ENCODE data around the gene ZNF74. TPM values are rescaled to one million over a fixed set of nuclear protein-coding genes. Genes with fewer than 3 reads are reported as not detected.

The ZNF74 gene
- total and polyA plus RNA-seq, 2 donors (not counting 1 experiment from before 2014, with no cell fraction given), result 2.5 to 13.0 TPM

GRCh38 chr22:20412474-20413216 is 18.7 kb downstream of the ZNF74 start:
- H3K9ac ChIP-seq (ENCODE audit: insufficient read depth, low read length), result no peak overlapping the region
- H3K27ac ChIP-seq (ENCODE audit: insufficient read depth, low read length), result no peak overlapping the region
- no peaks in the 10 kb centered on the region for H3K36me3 ChIP-seq (ENCODE audit: control insufficient read depth, insufficient read depth, low read length)
- H3K4me1 ChIP-seq (ENCODE audit: control insufficient read depth, extremely low read depth, insufficient read depth, low read length), result no peaks in the 10 kb centered on the region
- H2AFZ ChIP-seq (ENCODE audit: low read length), result no peak overlapping the region
- H3K4me3 ChIP-seq (replicated peaks in 1 of 4; ENCODE audit: control extremely low read depth in 1 of 4, insufficient read depth in 1 of 4, low read depth in 3 of 4, low read length in 4 of 4), result no peak overlapping the region
- no peaks in the 10 kb centered on the region for H3K27me3 ChIP-seq (ENCODE audit: control insufficient read depth, insufficient read depth, low read length)
- H3K4me2 ChIP-seq (ENCODE audit: extremely low read depth, insufficient read depth, low read length), result no peak overlapping the region
- no peak for TF ChIP-seq CTCF (conservative IDR thresholded peaks at IDR 0.05 in 1 of 2, IDR thresholded peaks at IDR 0.05 in 1 of 2; ENCODE audit: low read depth in 1 of 2, low read length in 2 of 2)
- TF ChIP-seq EZH2 (IDR thresholded peaks at IDR 0.05; ENCODE audit: low read length, missing control alignments), result no peak
- no peaks in the 10 kb centered on the region for H3K79me2 ChIP-seq (ENCODE audit: control insufficient read depth, insufficient read depth, low read length)
- no peak for DNase-seq (ENCODE audit: low read depth in 2 of 2)
- no peaks in the 10 kb centered on the region for H4K20me1 ChIP-seq (ENCODE audit: control insufficient read depth, extremely low read depth, insufficient read depth, low read length)
- H3K9me3 ChIP-seq (ENCODE audit: control insufficient read depth, insufficient read depth, low read depth, low read length), result no peaks in the 10 kb centered on the region

GRCh38 chr22:20413217-20414058 is 19.5 kb downstream of the ZNF74 start:
- H3K27ac ChIP-seq (ENCODE audit: insufficient read depth, low read length), result no peak overlapping the region
- no peak overlapping the region for H3K9ac ChIP-seq (ENCODE audit: insufficient read depth, low read length)
- H3K4me3 ChIP-seq (replicated peaks in 1 of 4; ENCODE audit: control extremely low read depth in 1 of 4, insufficient read depth in 1 of 4, low read depth in 3 of 4, low read length in 4 of 4), result no peak overlapping the region
- H3K36me3 ChIP-seq (ENCODE audit: control insufficient read depth, insufficient read depth, low read length), result no peaks in the 10 kb centered on the region
- H3K4me1 ChIP-seq (ENCODE audit: control insufficient read depth, extremely low read depth, insufficient read depth, low read length), result no peaks in the 10 kb centered on the region
- no peaks in the 10 kb centered on the region for H3K27me3 ChIP-seq (ENCODE audit: control insufficient read depth, insufficient read depth, low read length)
- H3K9me3 ChIP-seq (ENCODE audit: control insufficient read depth, insufficient read depth, low read depth, low read length), result no peaks in the 10 kb centered on the region
- no peak for TF ChIP-seq EZH2 (IDR thresholded peaks at IDR 0.05; ENCODE audit: low read length, missing control alignments)
- TF ChIP-seq CTCF (conservative IDR thresholded peaks at IDR 0.05 in 1 of 2, IDR thresholded peaks at IDR 0.05 in 1 of 2; ENCODE audit: low read depth in 1 of 2, low read length in 2 of 2), result no peak
- no peak for DNase-seq (ENCODE audit: low read depth in 2 of 2)
- no peaks in the 10 kb centered on the region for H4K20me1 ChIP-seq (ENCODE audit: control insufficient read depth, extremely low read depth, insufficient read depth, low read length)
- no peak overlapping the region for H2AFZ ChIP-seq (ENCODE audit: low read length)
- no peaks in the 10 kb centered on the region for H3K79me2 ChIP-seq (ENCODE audit: control insufficient read depth, insufficient read depth, low read length)
- no peak overlapping the region for H3K4me2 ChIP-seq (ENCODE audit: extremely low read depth, insufficient read depth, low read length)

GRCh38 chr22:20414059-20414440 is 20.1 kb downstream of the ZNF74 start:
- Histone ChIP-seq H3K4me3 (replicated peaks in 1 of 4; ENCODE audit: control extremely low read depth in 1 of 4, insufficient read depth in 1 of 4, low read depth in 3 of 4, low read length in 4 of 4) (no peak overlapping the region), H3K9me3 (ENCODE audit: control insufficient read depth, insufficient read depth, low read depth, low read length) (no peaks in the 10 kb centered on the region)

More at GRCh38 chr22:20414059-20414440, 20.1 kb downstream of the ZNF74 start:
- no peaks in the 10 kb centered on the region for H3K79me2 ChIP-seq (ENCODE audit: control insufficient read depth, insufficient read depth, low read length)
- no peak for TF ChIP-seq CTCF (conservative IDR thresholded peaks at IDR 0.05 in 1 of 2, IDR thresholded peaks at IDR 0.05 in 1 of 2; ENCODE audit: low read depth in 1 of 2, low read length in 2 of 2)
- no peak for TF ChIP-seq EZH2 (IDR thresholded peaks at IDR 0.05; ENCODE audit: low read length, missing control alignments)
- DNase-seq (ENCODE audit: low read depth in 2 of 2), result no peak
- no peak overlapping the region for H3K4me2 ChIP-seq (ENCODE audit: extremely low read depth, insufficient read depth, low read length)
- no peak overlapping the region for H3K27ac ChIP-seq (ENCODE audit: insufficient read depth, low read length)
- H3K36me3 ChIP-seq (ENCODE audit: control insufficient read depth, insufficient read depth, low read length), result no peaks in the 10 kb centered on the region
- H2AFZ ChIP-seq (ENCODE audit: low read length), result no peak overlapping the region
- no peaks in the 10 kb centered on the region for H3K27me3 ChIP-seq (ENCODE audit: control insufficient read depth, insufficient read depth, low read length)
- H4K20me1 ChIP-seq (ENCODE audit: control insufficient read depth, extremely low read depth, insufficient read depth, low read length), result no peaks in the 10 kb centered on the region
- no peak overlapping the region for H3K9ac ChIP-seq (ENCODE audit: insufficient read depth, low read length)
- no peaks in the 10 kb centered on the region for H3K4me1 ChIP-seq (ENCODE audit: control insufficient read depth, extremely low read depth, insufficient read depth, low read length)

Measured in fibroblast of lung (primary cell).